Ammon's horn (tissue), 1 donor: ENCODE results near the gene C5orf15.
A peak's percentile ranks its signal among the peaks of the same experiment; 100 is the strongest.
"Not testable (repeated sequence)": the region's sequence is repeated elsewhere in the genome, so short reads cannot be mapped to it uniquely, and the experiment has no call there.

ENCODE experiments used
- DNase-seq: peaks from one replicate; pipeline ENCODE4 v3.0.0-alpha.2; 2016; ENCODE audit warnings: low spot score

Gene C5orf15

GRCh38 chr5:133962801-133963476 lies 5.5 kb downstream of the C5orf15 start:
- DNase-seq = no peak

- DNase-seq = no peak
Observed at GRCh38 chr5:133962131-133962530, 6.3 kb downstream of the C5orf15 start.

GRCh38 chr5:133959643-133960042 lies 8.8 kb downstream of the C5orf15 start:
- no peak for DNase-seq

GRCh38 chr5:133957591-133957990 lies 10.8 kb downstream of the C5orf15 start:
- no peak for DNase-seq

- DNase-seq = no peak
Observed at GRCh38 chr5:133957080-133957479, 11.3 kb downstream of the C5orf15 start.

DNA sequence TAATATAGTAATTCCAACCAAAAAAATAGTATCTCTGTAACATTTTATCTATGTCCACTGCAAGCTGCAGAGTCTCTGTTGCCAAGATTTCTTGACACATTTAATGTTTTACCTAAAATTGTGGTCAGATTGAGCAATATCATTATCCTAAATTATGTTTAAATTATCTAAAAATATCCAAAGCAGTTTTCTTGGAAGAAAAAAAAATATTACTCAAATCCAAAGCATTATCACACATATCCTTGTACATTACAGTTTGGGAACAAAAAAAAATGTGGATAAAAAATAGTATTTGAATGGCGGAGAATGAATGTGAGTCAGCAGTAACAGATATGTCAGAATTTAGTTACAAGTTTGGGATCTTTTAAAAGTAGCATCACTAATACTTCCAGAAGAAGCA lies 12.2 kb downstream of the C5orf15 start:
- not testable (repeated sequence) for DNase-seq

DNA sequence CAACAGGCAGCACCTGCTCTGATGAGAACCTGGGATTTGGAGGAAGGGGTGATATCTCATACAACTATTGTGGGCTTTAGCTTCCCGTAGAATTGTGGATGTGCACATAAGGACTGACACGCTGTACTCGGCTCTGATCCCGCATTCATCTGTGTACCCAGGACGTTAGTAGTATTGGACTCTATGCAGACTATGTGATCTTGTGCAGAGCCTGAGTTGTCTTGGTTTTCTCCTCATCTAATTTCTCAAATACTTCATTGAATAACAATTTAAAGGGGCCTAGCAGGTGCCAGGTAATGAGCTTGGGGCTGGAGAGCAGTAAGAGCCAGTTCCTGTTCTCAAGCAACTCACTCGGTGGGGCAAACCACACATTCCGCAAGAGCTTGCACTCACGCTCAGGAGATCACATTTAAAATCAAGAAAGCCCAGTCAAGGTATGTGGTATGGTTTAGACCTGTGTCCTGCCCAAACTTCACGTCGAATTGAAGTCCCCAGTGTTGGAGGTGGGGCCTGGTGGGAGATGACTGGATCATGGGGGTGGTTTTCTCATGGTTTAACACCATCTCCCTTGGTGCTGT lies 14.8 kb downstream of the C5orf15 start:
- no peak for DNase-seq

GRCh38 chr5:133952729-133953567 lies 15.5 kb downstream of the C5orf15 start:
- DNase-seq = peak; percentile 69

GRCh38 chr5:133950821-133951612 lies 17.4 kb downstream of the C5orf15 start:
- no peak for DNase-seq

GRCh38 chr5:133948721-133949120 lies 19.7 kb downstream of the C5orf15 start:
- no peak for DNase-seq

DNA sequence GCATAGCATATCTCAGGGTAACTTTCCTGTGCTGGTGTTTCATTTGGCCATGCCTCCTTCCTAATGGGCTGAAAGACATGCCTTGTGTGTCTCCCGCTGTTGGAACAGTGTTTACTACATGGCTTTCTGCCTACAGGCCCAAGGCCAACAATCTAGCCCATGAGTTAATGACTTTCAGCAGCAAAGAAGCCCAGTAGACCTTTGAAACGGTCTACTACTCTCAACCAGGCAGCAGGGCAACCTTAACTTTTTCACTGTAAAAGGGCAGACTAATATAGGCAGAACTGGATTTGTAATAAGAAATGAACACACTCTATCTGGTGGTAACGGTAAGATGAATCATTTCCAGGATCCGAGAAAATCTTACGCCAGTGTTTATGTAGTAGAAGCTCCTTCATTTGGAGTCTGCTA lies 21.0 kb downstream of the C5orf15 start:
- no peak for DNase-seq

DNA sequence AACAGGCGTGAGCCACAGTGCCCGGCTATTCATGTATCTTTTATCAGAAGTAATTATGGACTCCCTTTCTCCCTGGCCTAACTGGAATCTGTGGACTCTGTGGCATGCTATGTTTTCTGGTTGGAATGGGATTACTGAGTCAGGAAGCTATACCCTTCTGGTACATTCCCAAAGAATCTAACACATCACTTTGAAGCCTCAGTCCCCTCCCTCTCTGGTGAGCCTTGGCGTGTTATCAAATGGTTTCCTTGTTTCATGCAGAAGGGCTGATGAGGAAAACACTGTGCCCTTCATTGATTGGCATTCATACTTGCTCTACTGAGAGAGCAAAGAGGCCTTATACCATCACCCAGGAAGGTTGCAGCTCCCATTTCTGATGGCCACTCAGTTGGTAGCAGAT lies 22.9 kb downstream of the C5orf15 start:
- peak; percentile 51 for DNase-seq

GRCh38 chr5:133944263-133945185 lies 23.9 kb downstream of the C5orf15 start:
- DNase-seq = peak; percentile 75

DNA sequence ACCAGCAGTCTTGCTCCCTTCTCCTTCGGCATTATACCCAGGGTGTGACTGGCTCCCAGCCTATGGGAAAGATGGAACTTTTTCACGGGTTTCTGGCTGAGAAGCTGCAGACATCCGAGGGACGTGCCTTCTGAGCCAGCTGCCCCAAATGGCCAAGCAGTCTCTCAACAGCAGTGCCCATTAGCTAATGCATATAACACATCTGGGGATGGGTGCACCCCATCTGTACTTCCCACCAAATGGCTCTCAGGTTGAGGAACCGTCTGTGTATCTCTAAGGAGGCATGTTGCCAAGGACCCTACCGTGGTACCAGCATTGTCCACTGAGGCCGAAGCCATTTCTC lies 25.0 kb downstream of the C5orf15 start:
- no peak for DNase-seq

GRCh38 chr5:133942614-133943474 lies 25.6 kb downstream of the C5orf15 start:
- no peak for DNase-seq

- DNase-seq = no peak
Observed at GRCh38 chr5:133941456-133942196, 26.8 kb downstream of the C5orf15 start.

DNA sequence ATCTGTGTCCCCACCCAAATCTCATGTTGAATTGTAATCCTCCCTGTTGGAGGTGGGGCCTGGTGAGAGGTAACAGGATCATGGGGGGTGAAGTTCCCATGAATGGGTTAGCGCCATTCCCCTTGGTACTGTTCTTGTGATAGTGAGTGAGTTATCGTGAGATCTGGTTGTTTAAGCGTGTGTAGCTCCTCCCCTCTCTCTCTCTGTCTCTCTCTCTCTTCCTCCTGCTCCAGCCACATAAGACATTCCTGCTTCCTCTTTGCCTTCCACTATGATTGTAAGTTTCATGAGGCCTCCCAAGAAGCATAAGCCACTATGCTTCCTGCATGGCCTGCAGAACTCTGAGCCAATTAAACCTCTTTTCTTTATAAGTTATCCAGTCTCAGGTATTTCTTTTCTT lies 28.8 kb downstream of the C5orf15 start:
- no peak for DNase-seq

- DNase-seq = no peak
Observed at GRCh38 chr5:133938929-133939328, 29.5 kb downstream of the C5orf15 start.

- DNase-seq = no peak
Observed at GRCh38 chr5:133938039-133938821, 30.2 kb downstream of the C5orf15 start.
